OCI-LY7 (cell line): ENCODE measurements around the gene CDKAL1. TPM values are rescaled to one million over a fixed set of nuclear protein-coding genes. Genes with fewer than 3 reads are reported as not detected.

Source experiments
- BruUV-seq: library from RNA; stranded (reverse); fragments of 400-500 nt; replicated peaks from 2 replicates; lab custom pipeline; 2021; lab: Mats Ljungman, UMichigan
- CTCF ChIA-PET: fragments of 300-600 bp; sonication (Branson Sonifier 250); formaldehyde crosslinking; loops from one replicate; lab custom pipeline; 2022; ENCODE audit warnings: antibody characterized with exemption; ENCODE audit not compliant: unreplicated experiment; lab: Charles Lee
- POLR2A ChIA-PET: fragments of 300-600 bp; sonication (Branson Sonifier 250); formaldehyde crosslinking; loops from one replicate; lab custom pipeline; 2022; ENCODE audit warnings: antibody characterized with exemption; lab: Charles Lee
- DNase-seq: peaks from one replicate; pipeline ENCODE4 v3.0.0-alpha.2; 2015; ENCODE audit warnings: low spot score
- H2AFZ ChIP-seq: fragments of 200-600 bp; sonication (generic), shearing (Covaris generic); 2 replicates; pipeline ENCODE4 v1.6.1; 2014; ENCODE audit warnings: mild to moderate bottlenecking, antibody characterized with exemption, low read length, moderate library complexity
- H3K27ac ChIP-seq: fragments of 200-600 bp; sonication (generic); 2 replicates; pipeline ENCODE4 v1.5.1; 2014; ENCODE audit warnings: mixed run types, low read depth, mild to moderate bottlenecking, moderate library complexity, low read length, inconsistent platforms; ENCODE audit not compliant: poor library complexity, severe bottlenecking
- H3K36me3 ChIP-seq: fragments of 200-600 bp; sonication (generic); 2 replicates; pipeline ENCODE4 v1.6.1; 2014; ENCODE audit warnings: mild to moderate bottlenecking, antibody characterized with exemption, low read length, moderate library complexity, mixed read lengths; ENCODE audit not compliant: insufficient read depth
- H3K4me1 ChIP-seq: fragments of 200-600 bp; sonication (generic); 2 replicates; pipeline ENCODE4 v1.5.1; 2014; ENCODE audit warnings: mild to moderate bottlenecking, low read length; ENCODE audit not compliant: insufficient read depth, poor library complexity, severe bottlenecking
- H3K4me2 ChIP-seq: fragments of 200-600 bp; sonication (generic); 2 replicates; pipeline ENCODE4 v1.6.1; 2014; ENCODE audit warnings: mild to moderate bottlenecking, low read length
- H3K4me3 ChIP-seq: fragments of 200-600 bp; sonication (generic); 2 replicates; pipeline ENCODE4 v1.5.1; 2014; ENCODE audit warnings: mild to moderate bottlenecking, low read depth, low read length; ENCODE audit not compliant: poor library complexity, severe bottlenecking
- H3K79me2 ChIP-seq: fragments of 200-600 bp; sonication (generic); 2 replicates; pipeline ENCODE4 v1.6.1; 2016; ENCODE audit warnings: low read depth, mild to moderate bottlenecking, low read length, moderate library complexity, mixed read lengths; ENCODE audit not compliant: insufficient read depth
- H3K9me2 ChIP-seq: fragments of 200-600 bp; sonication (generic); 2 replicates; pipeline ENCODE4 v1.6.1; 2016; ENCODE audit warnings: mild to moderate bottlenecking, low read length, mixed read lengths; ENCODE audit not compliant: insufficient read depth
- H3K9me3 ChIP-seq: fragments of 200-600 bp; sonication (generic); 2 replicates; pipeline ENCODE4 v1.6.1; 2014; ENCODE audit warnings: mild to moderate bottlenecking, mixed run types, low read length, mixed read lengths
- H4K20me1 ChIP-seq: fragments of 200-600 bp; sonication (generic); 2 replicates; pipeline ENCODE4 v1.6.1; 2014; ENCODE audit warnings: mild to moderate bottlenecking, antibody characterized with exemption, low read length, moderate library complexity, mixed read lengths; ENCODE audit not compliant: insufficient read depth
- CTCF ChIP-seq: fragments of 200-600 bp; sonication (generic); conservative IDR thresholded peaks from 2 replicates; pipeline ENCODE4 v1.5.1; 2014; ENCODE audit warnings: mild to moderate bottlenecking, antibody characterized with exemption, low read length, moderate library complexity, mixed read lengths
- EZH2phosphoT487 ChIP-seq: fragments of 200-600 bp; sonication (generic); IDR thresholded peaks from 2 replicates; pipeline ENCODE4 v1.6.1; 2018; ENCODE audit warnings: low read depth, borderline replicate concordance, mild to moderate bottlenecking, mixed run types, antibody characterized with exemption, low read length, moderate library complexity, mixed read lengths
- intact Hi-C: fragments of 100-400 bp; cut with micrococcal nuclease; formaldehyde crosslinking; loops from one replicate; pipeline ENCODE4 v1.10.0; 2022; ENCODE audit not compliant: unreplicated experiment
- total RNA-seq, 2 experiments: library from RNA; depleted of rRNA in 1 of 2; stranded (reverse); fragments of >200 nt in 1 of 2; shearing (Covaris generic) in 1 of 2; gene quantifications; 2 replicates each; pipeline ENCODE4 v1.2.3, GENCODE V29; 2014 to 2022

The CDKAL1 gene
- total RNA-seq, 2 experiments from 2014 or later: 19.9 to 21.1 TPM

GRCh38 chr6:20868397-20869096 lies 334.3 kb downstream of the CDKAL1 start:
- H3K4me2 ChIP-seq: no peak overlapping the region
- BruUV-seq: no TSS peak
- no peaks in the 10 kb centered on the region for H4K20me1 ChIP-seq
- no peaks in the 10 kb centered on the region for H3K9me2 ChIP-seq
- TF ChIP-seq EZH2phosphoT487 (no peak), CTCF (no peak)
- ChIA-PET POLR2A (interaction anchor here (0.6 to 1.2 kb wide), 3 partner anchors 11 to 113 kb away, joined by 3 to 5 read pairs (median 3); no protein-coding TSS in a partner anchor), CTCF (no interaction called here)
- no peaks in the 10 kb centered on the region for H3K4me1 ChIP-seq
- H3K27ac ChIP-seq: no peak overlapping the region
- intact Hi-C loops: no loop called here
- no peak for DNase-seq
- no peaks in the 10 kb centered on the region for H3K9me3 ChIP-seq
- H3K36me3 ChIP-seq: no peaks in the 10 kb centered on the region
- no peak overlapping the region for H2AFZ ChIP-seq
- H3K79me2 ChIP-seq: no peaks in the 10 kb centered on the region
- H3K4me3 ChIP-seq: no peak overlapping the region

- BruUV-seq: no TSS peak
- no peaks in the 10 kb centered on the region for H3K9me3 ChIP-seq
- no peaks in the 10 kb centered on the region for H3K4me1 ChIP-seq
- no peaks in the 10 kb centered on the region for H3K9me2 ChIP-seq
- TF ChIP-seq EZH2phosphoT487 (no peak), CTCF (no peak)
- POLR2A ChIA-PET: no interaction called here
- H2AFZ ChIP-seq: no peak overlapping the region
- H3K27ac ChIP-seq: no peak overlapping the region
- intact Hi-C loops: no loop called here
- CTCF ChIA-PET: no interaction called here
- no peaks in the 10 kb centered on the region for H3K36me3 ChIP-seq
- H3K79me2 ChIP-seq: no peaks in the 10 kb centered on the region
- no peaks in the 10 kb centered on the region for H4K20me1 ChIP-seq
- H3K4me2 ChIP-seq: no peak overlapping the region
- no peak overlapping the region for H3K4me3 ChIP-seq
- no peak for DNase-seq
These were observed 335.8 kb downstream of the CDKAL1 start for GRCh38 chr6:20870021-20870420.

GRCh38 chr6:20870493-20870892 lies 336.2 kb downstream of the CDKAL1 start:
- Histone ChIP-seq H3K36me3 (no peaks in the 10 kb centered on the region), H3K4me2 (no peak overlapping the region), H3K4me3 (no peak overlapping the region), H3K4me1 (no peaks in the 10 kb centered on the region), H3K9me3 (no peaks in the 10 kb centered on the region), H3K79me2 (no peaks in the 10 kb centered on the region), H3K9me2 (no peaks in the 10 kb centered on the region), H3K27ac (no peak overlapping the region), H4K20me1 (no peaks in the 10 kb centered on the region), H2AFZ (no peak overlapping the region)
- no peak for DNase-seq
- ChIA-PET CTCF (no interaction called here), POLR2A (no interaction called here)
- intact Hi-C loops: no loop called here
- BruUV-seq: no TSS peak
- no peak for TF ChIP-seq EZH2phosphoT487
